Duodenal mucosa (tissue), 2 donors: ENCODE results near the gene ZNF429.
"Not testable (repeated sequence)": the region's sequence is repeated elsewhere in the genome, so short reads cannot be mapped to it uniquely, and the experiment has no call there.

Source experiments
- H3K27ac ChIP-seq: one replicate; pipeline ENCODE4 v1.7.0; 2013; ENCODE audit warnings: low read depth, low read length
- H3K27me3 ChIP-seq, 2 donors: one replicate each; pipeline ENCODE4 v1.7.0; 2013; ENCODE audit warnings: low read length in 2 of 2, control low read depth in 1 of 2; ENCODE audit not compliant: insufficient read depth in 2 of 2, control insufficient read depth in 1 of 2
- H3K36me3 ChIP-seq, 2 donors: one replicate each; pipeline ENCODE4 v1.7.0; 2013; ENCODE audit warnings: low read length in 2 of 2, control low read depth in 1 of 2; ENCODE audit not compliant: insufficient read depth in 2 of 2, control insufficient read depth in 1 of 2
- H3K4me1 ChIP-seq, 2 donors: one replicate each; pipeline ENCODE4 v1.7.0; 2013; ENCODE audit warnings: low read length in 2 of 2, control low read depth in 1 of 2; ENCODE audit not compliant: insufficient read depth in 2 of 2, control insufficient read depth in 1 of 2
- H3K4me3 ChIP-seq, 2 donors: one replicate each; pipeline ENCODE4 v1.7.0; 2013; ENCODE audit warnings: low read length in 2 of 2, low read depth in 1 of 2
- H3K9ac ChIP-seq, 2 donors: one replicate each; pipeline ENCODE4 v1.7.0; 2013; ENCODE audit warnings: low read length in 2 of 2, low read depth in 1 of 2
- H3K9me3 ChIP-seq, 2 donors: one replicate each; pipeline ENCODE4 v1.7.0; 2013; ENCODE audit warnings: low read length in 2 of 2, control low read depth in 1 of 2; ENCODE audit not compliant: control insufficient read depth in 1 of 2

The ZNF429 gene

GRCh38 chr19:21505459-21506451 lies at the start of gene ZNF429:
ZNF429 (plus strand) TSS chr19:21505602; CDS start chr19:21505772, 170 bp downstream.
- peaks cover 0 to 2% of the 10 kb centered on the region in 2 donors for H3K36me3 ChIP-seq
- H3K9me3 ChIP-seq: peaks cover 6 to 8% of the 10 kb centered on the region in 2 donors
- peak within 1 kb of the TSS; percentile 78 to 91 for H3K4me3 ChIP-seq
- no peaks in the 10 kb centered on the region for H3K27me3 ChIP-seq
- H3K4me1 ChIP-seq: peaks cover 0 to 3% of the 10 kb centered on the region in 2 donors
- peak within 1 kb of the TSS; percentile 80 for H3K27ac ChIP-seq
- H3K9ac ChIP-seq: peak within 1 kb of the TSS; percentile 70 to 71

- Histone ChIP-seq H3K9ac (no peak overlapping the region), H3K9me3 (peaks cover 15 to 18% of the 10 kb centered on the region in 2 donors), H3K27me3 (no peaks in the 10 kb centered on the region), H3K4me3 (no peak overlapping the region), H3K27ac (no peak overlapping the region), H3K36me3 (no peaks in the 10 kb centered on the region), H3K4me1 (no peaks in the 10 kb centered on the region)
Measured at GRCh38 chr19:21460686-21461085, 44.7 kb upstream of the ZNF429 start.

GRCh38 chr19:21462540-21462939 lies 42.9 kb upstream of the ZNF429 start:
- no peak overlapping the region for H3K9ac ChIP-seq
- no peak overlapping the region for H3K27ac ChIP-seq
- H3K4me3 ChIP-seq: no peak overlapping the region
- no peaks in the 10 kb centered on the region for H3K27me3 ChIP-seq
- H3K36me3 ChIP-seq: no peaks in the 10 kb centered on the region
- peaks cover 8 to 16% of the 10 kb centered on the region in 2 donors for H3K9me3 ChIP-seq
- no peaks in the 10 kb centered on the region for H3K4me1 ChIP-seq

- Histone ChIP-seq H3K27me3 (no peaks in the 10 kb centered on the region), H3K4me3 (peak overlapping the region in 1 of 2 donors; percentile 43), H3K36me3 (no peaks in the 10 kb centered on the region), H3K27ac (no peak overlapping the region), H3K9me3 (peaks cover 3 to 8% of the 10 kb centered on the region in 2 donors), H3K4me1 (no peaks in the 10 kb centered on the region), H3K9ac (no peak overlapping the region)
Measured at GRCh38 chr19:21463449-21464105, 41.8 kb upstream of the ZNF429 start.

GRCh38 chr19:21466627-21467026 lies 38.8 kb upstream of the ZNF429 start:
- no peaks in the 10 kb centered on the region for H3K27me3 ChIP-seq
- H3K27ac ChIP-seq: no peak overlapping the region
- no peaks in the 10 kb centered on the region for H3K4me1 ChIP-seq
- peaks cover 3 to 10% of the 10 kb centered on the region in 2 donors for H3K9me3 ChIP-seq
- H3K36me3 ChIP-seq: no peaks in the 10 kb centered on the region
- H3K9ac ChIP-seq: no peak overlapping the region
- no peak overlapping the region for H3K4me3 ChIP-seq

- H3K4me1 ChIP-seq: no peaks in the 10 kb centered on the region
Measured at GRCh38 chr19:21468791-21469190, 36.6 kb upstream of the ZNF429 start.

GRCh38 chr19:21472507-21472906 lies 32.9 kb upstream of the ZNF429 start:
- no peak overlapping the region for H3K4me3 ChIP-seq
- no peak overlapping the region for H3K27ac ChIP-seq
- H3K27me3 ChIP-seq: no peaks in the 10 kb centered on the region
- H3K9me3 ChIP-seq: peaks cover 0 to 5% of the 10 kb centered on the region in 2 donors
- H3K36me3 ChIP-seq: no peaks in the 10 kb centered on the region
- H3K9ac ChIP-seq: no peak overlapping the region
- H3K4me1 ChIP-seq: no peaks in the 10 kb centered on the region

More at GRCh38 chr19:21468791-21469190, 36.6 kb upstream of the ZNF429 start:
- H3K9ac ChIP-seq: no peak overlapping the region
- H3K4me3 ChIP-seq: no peak overlapping the region
- H3K36me3 ChIP-seq: no peaks in the 10 kb centered on the region
- no peaks in the 10 kb centered on the region for H3K27me3 ChIP-seq
- peaks cover 3 to 5% of the 10 kb centered on the region in 2 donors for H3K9me3 ChIP-seq
- no peak overlapping the region for H3K27ac ChIP-seq

GRCh38 chr19:21474671-21475181 lies 30.7 kb upstream of the ZNF429 start:
- no peak overlapping the region for H3K9ac ChIP-seq

GRCh38 chr19:21482361-21482760 lies 23.0 kb upstream of the ZNF429 start:
- not testable (repeated sequence) for H3K4me1 ChIP-seq, H3K9ac ChIP-seq, H3K27me3 ChIP-seq, H3K4me3 ChIP-seq, H3K36me3 ChIP-seq, H3K27ac ChIP-seq
- H3K9me3 ChIP-seq: peaks cover 5 to 17% of the 10 kb centered on the region in 2 donors

More at GRCh38 chr19:21474671-21475181, 30.7 kb upstream of the ZNF429 start:
- H3K27me3 ChIP-seq: no peaks in the 10 kb centered on the region
- peaks cover 0 to 5% of the 10 kb centered on the region in 2 donors for H3K9me3 ChIP-seq
- H3K36me3 ChIP-seq: no peaks in the 10 kb centered on the region
- H3K4me3 ChIP-seq: peak overlapping the region; percentile 61 to 62
- no peak overlapping the region for H3K27ac ChIP-seq
- no peaks in the 10 kb centered on the region for H3K4me1 ChIP-seq

GRCh38 chr19:21482863-21483276 lies 22.5 kb upstream of the ZNF429 start:
- Histone ChIP-seq H3K4me3 (no peak overlapping the region), H3K9me3 (peaks cover 10 to 17% of the 10 kb centered on the region in 2 donors), H3K27ac (no peak overlapping the region), H3K27me3 (no peaks in the 10 kb centered on the region), H3K36me3 (no peaks in the 10 kb centered on the region), H3K4me1 (no peaks in the 10 kb centered on the region), H3K9ac (no peak overlapping the region)
